Esophagus muscularis mucosa (tissue), 4 donors: ENCODE measurements around the gene IQCN.

Experiments
- EP300 ChIP-seq: sonication (generic); formaldehyde crosslinking; IDR thresholded peaks from one replicate; pipeline ENCODE4 v1.6.1; 2017; ENCODE audit warnings: antibody characterized with exemption
- POLR2A ChIP-seq: fragments of 450-650 bp; IDR thresholded peaks from one replicate; pipeline ENCODE4 v1.6.1; 2017; ENCODE audit warnings: antibody characterized with exemption, moderate library complexity, mild to moderate bottlenecking, low read depth
- TF ChIP-seq, protein P1 (sequence below), 3 experiments: fragments of 200-600 bp in 2 of 3; fragments of 450-650 bp in 1 of 3; sonication (generic) in 2 of 3; IDR thresholded peaks; one replicate each; pipeline ENCODE4 v1.5.1; 2017 to 2019; ENCODE audit warnings: antibody characterized with exemption in 3 of 3, mild to moderate bottlenecking in 2 of 3, moderate library complexity in 1 of 3

DNA sequence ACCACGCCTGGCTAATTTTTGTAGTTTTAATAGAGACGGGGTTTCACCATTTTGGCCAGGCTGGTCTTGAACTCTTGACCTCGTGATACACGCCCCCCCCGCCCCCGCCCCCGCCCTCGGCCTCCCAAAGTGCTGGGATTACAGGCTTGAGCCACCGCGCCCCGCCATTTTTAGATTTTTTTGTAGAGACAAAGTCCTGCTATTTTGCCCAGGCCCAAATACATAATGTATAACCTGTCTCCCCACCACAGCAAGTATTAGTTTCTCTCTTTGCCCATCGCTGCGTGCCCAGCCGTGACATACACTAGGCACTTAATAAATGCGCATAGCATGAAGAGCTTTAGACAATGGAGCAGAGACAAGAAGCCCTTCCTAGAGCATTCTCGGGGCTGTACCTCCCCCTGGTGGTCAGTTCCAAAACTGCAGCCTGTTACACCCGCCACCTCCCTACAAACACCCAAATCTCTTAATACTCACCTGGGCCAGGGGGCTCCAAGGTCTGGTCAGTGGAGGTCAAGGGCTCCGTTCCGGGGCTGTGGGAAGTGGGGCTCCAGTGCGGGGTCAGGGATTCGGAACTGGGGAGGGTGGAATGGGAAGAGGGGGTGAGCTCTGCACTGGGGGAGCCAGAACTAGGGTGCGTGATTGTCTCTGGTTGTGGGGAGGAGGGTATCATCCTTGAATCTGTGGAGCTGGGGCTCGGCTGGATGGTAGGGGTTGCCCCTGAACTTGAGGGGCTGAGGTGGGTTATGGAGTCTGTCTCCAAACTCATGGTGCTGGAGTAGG is 22.5 kb downstream of the IQCN start:
- TF ChIP-seq POLR2A = no peak
- no peak for TF ChIP-seq EP300
- TF ChIP-seq, protein P1, sequence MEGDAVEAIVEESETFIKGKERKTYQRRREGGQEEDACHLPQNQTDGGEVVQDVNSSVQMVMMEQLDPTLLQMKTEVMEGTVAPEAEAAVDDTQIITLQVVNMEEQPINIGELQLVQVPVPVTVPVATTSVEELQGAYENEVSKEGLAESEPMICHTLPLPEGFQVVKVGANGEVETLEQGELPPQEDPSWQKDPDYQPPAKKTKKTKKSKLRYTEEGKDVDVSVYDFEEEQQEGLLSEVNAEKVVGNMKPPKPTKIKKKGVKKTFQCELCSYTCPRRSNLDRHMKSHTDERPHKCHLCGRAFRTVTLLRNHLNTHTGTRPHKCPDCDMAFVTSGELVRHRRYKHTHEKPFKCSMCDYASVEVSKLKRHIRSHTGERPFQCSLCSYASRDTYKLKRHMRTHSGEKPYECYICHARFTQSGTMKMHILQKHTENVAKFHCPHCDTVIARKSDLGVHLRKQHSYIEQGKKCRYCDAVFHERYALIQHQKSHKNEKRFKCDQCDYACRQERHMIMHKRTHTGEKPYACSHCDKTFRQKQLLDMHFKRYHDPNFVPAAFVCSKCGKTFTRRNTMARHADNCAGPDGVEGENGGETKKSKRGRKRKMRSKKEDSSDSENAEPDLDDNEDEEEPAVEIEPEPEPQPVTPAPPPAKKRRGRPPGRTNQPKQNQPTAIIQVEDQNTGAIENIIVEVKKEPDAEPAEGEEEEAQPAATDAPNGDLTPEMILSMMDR (IDR thresholded peaks at IDR 0.05) = peak in 2 of 3 experiments; percentile 95 to 98
